ENCODE results near the gene ADAMTS4.

DNA sequence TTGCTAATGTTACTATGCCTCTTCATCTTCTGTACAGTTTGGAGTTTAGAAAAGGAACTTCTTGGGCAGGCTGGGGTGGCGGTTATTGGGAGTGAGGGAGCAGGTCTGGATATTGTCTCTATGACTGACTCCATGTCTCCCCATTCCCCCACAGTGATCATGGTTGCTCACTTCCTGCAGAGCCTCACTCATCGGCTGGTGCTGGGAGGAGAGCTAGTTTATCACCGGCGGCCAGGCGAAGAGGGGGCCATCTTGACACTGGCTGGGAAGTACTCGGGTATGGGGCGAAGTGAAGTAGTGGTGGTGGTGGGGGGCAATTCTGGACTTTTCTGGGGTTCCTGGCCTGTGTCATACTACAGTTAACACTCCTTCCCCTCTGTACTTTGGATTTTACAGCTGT is 29.2 kb upstream of the ADAMTS4 start:
- TF ChIP-seq, protein P1, sequence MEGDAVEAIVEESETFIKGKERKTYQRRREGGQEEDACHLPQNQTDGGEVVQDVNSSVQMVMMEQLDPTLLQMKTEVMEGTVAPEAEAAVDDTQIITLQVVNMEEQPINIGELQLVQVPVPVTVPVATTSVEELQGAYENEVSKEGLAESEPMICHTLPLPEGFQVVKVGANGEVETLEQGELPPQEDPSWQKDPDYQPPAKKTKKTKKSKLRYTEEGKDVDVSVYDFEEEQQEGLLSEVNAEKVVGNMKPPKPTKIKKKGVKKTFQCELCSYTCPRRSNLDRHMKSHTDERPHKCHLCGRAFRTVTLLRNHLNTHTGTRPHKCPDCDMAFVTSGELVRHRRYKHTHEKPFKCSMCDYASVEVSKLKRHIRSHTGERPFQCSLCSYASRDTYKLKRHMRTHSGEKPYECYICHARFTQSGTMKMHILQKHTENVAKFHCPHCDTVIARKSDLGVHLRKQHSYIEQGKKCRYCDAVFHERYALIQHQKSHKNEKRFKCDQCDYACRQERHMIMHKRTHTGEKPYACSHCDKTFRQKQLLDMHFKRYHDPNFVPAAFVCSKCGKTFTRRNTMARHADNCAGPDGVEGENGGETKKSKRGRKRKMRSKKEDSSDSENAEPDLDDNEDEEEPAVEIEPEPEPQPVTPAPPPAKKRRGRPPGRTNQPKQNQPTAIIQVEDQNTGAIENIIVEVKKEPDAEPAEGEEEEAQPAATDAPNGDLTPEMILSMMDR (IDR thresholded peaks at IDR 0.05) = no peak
- TF ChIP-seq GRHL2 (CRISPR knock-in tag; IDR thresholded peaks at IDR 0.05; ENCODE audit: insufficient replicate concordance, severe bottlenecking) = no peak
- no peak for TF ChIP-seq SP1 (CRISPR knock-in tag; conservative IDR thresholded peaks at IDR 0.05)
- TF ChIP-seq, protein P2, sequence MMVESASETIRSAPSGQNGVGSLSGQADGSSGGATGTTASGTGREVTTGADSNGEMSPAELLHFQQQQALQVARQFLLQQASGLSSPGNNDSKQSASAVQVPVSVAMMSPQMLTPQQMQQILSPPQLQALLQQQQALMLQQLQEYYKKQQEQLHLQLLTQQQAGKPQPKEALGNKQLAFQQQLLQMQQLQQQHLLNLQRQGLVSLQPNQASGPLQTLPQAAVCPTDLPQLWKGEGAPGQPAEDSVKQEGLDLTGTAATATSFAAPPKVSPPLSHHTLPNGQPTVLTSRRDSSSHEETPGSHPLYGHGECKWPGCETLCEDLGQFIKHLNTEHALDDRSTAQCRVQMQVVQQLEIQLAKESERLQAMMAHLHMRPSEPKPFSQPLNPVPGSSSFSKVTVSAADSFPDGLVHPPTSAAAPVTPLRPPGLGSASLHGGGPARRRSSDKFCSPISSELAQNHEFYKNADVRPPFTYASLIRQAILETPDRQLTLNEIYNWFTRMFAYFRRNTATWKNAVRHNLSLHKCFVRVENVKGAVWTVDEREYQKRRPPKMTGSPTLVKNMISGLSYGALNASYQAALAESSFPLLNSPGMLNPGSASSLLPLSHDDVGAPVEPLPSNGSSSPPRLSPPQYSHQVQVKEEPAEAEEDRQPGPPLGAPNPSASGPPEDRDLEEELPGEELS (CRISPR knock-in tag; IDR thresholded peaks at IDR 0.05) = no peak
- TF ChIP-seq, protein P3, sequence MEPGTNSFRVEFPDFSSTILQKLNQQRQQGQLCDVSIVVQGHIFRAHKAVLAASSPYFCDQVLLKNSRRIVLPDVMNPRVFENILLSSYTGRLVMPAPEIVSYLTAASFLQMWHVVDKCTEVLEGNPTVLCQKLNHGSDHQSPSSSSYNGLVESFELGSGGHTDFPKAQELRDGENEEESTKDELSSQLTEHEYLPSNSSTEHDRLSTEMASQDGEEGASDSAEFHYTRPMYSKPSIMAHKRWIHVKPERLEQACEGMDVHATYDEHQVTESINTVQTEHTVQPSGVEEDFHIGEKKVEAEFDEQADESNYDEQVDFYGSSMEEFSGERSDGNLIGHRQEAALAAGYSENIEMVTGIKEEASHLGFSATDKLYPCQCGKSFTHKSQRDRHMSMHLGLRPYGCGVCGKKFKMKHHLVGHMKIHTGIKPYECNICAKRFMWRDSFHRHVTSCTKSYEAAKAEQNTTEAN (CRISPR knock-in tag; IDR thresholded peaks at IDR 0.05) = no peak
- TF ChIP-seq, protein P4, sequence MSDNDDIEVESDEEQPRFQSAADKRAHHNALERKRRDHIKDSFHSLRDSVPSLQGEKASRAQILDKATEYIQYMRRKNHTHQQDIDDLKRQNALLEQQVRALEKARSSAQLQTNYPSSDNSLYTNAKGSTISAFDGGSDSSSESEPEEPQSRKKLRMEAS (CRISPR knock-in tag; IDR thresholded peaks at IDR 0.05) = no peak
- no peak for TF ChIP-seq ZBTB21 (CRISPR knock-in tag; IDR thresholded peaks at IDR 0.05; ENCODE audit: borderline replicate concordance)
- TF ChIP-seq, protein P5, sequence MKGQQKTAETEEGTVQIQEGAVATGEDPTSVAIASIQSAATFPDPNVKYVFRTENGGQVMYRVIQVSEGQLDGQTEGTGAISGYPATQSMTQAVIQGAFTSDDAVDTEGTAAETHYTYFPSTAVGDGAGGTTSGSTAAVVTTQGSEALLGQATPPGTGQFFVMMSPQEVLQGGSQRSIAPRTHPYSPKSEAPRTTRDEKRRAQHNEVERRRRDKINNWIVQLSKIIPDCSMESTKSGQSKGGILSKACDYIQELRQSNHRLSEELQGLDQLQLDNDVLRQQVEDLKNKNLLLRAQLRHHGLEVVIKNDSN (CRISPR knock-in tag; IDR thresholded peaks at IDR 0.05) = no peak
- no peak for TF ChIP-seq ESRRA (CRISPR knock-in tag; IDR thresholded peaks at IDR 0.05; ENCODE audit: borderline replicate concordance)
- TF ChIP-seq ELF4 (CRISPR knock-in tag; IDR thresholded peaks at IDR 0.05; ENCODE audit: low read depth) = no peak
- TF ChIP-seq, protein P6, sequence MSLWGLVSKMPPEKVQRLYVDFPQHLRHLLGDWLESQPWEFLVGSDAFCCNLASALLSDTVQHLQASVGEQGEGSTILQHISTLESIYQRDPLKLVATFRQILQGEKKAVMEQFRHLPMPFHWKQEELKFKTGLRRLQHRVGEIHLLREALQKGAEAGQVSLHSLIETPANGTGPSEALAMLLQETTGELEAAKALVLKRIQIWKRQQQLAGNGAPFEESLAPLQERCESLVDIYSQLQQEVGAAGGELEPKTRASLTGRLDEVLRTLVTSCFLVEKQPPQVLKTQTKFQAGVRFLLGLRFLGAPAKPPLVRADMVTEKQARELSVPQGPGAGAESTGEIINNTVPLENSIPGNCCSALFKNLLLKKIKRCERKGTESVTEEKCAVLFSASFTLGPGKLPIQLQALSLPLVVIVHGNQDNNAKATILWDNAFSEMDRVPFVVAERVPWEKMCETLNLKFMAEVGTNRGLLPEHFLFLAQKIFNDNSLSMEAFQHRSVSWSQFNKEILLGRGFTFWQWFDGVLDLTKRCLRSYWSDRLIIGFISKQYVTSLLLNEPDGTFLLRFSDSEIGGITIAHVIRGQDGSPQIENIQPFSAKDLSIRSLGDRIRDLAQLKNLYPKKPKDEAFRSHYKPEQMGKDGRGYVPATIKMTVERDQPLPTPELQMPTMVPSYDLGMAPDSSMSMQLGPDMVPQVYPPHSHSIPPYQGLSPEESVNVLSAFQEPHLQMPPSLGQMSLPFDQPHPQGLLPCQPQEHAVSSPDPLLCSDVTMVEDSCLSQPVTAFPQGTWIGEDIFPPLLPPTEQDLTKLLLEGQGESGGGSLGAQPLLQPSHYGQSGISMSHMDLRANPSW (CRISPR knock-in tag; conservative IDR thresholded peaks at IDR 0.05; ENCODE audit: low read depth) = no peak
- TF ChIP-seq, protein P7, sequence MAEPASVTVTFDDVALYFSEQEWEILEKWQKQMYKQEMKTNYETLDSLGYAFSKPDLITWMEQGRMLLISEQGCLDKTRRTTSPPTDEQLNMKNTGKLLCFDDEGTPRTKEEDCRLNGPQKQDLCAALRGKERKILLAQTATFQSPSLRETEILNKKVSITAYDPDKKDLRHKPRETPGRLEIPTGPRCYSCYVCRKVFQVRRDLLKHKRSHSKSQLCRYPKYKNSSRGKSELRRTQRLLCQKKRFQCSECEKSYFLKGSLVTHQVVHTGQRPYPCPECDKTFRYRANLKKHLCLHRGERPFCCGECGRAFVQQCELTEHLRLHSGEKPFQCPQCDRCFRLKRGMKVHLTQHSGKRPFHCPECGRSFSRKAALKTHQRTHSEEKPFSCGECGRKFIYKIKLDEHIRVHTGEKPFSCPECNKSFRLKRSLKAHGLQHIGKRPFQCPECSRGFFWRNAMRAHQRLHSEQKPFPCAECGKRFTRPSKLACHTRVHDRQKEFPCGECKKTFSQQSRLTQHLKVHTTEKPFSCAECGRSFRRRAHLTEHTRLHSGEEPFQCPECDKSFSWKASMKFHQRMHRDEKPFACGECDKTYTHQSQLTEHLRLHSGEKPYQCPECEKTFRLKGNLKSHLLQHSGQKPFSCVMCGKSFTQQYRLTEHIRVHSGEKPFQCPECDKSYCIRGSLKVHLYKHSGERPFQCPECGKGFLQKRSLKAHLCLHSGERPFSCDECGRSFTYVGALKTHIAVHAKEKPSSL (CRISPR knock-in tag; conservative IDR thresholded peaks at IDR 0.05) = no peak
